Measurements from ENCODE around the gene SUGCT.
"Not testable (repeated sequence)": the region's sequence is repeated elsewhere in the genome, so short reads cannot be mapped to it uniquely, and the experiment has no call there.

The SUGCT gene

GRCh38 chr7:40200791-40201190 lies 66.0 kb downstream of the SUGCT start:
- DNase-seq (ENCODE audit: low spot score): no peak

DNA sequence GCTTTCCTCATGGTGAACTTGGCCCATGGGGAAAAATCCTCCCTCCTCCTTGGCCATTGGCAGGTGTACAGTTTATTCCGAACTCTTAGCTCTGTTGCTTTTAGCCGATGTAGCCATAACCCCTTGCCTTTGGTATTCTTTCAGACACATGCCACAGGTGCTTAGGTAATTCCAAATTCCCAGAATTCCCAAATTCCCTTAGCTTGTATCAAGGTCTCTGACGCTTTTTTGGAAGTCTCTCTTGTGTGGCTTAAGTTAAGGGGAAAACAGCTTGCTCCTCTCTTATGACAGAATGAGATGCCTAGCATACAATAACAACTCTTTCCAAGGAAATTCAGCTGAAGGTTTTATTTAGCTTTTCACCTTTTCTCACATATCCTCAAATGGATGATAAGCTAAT lies 68.0 kb downstream of the SUGCT start:
- DNase-seq (ENCODE audit: low spot score): no peak

DNA sequence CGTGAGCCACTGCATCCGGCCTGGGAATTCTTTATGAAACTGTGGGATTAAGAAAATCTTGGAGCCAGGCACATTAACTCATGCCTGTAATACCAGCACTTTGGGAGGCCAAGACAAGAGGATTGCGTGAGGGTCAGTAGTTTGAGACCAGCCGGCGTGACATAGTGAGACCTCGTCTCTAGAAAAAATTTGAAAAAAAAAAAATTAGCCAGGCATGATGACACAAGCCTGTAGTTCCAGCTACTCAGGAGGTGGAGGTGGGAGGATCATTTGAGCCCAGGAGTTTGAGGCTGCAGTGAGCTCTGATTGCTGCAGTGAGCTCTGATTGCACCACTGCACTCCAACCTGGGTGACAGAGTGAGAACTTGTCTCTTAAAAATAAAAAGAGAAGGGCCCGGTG lies 69.8 kb downstream of the SUGCT start:
- no peak for DNase-seq (ENCODE audit: low spot score)

DNA sequence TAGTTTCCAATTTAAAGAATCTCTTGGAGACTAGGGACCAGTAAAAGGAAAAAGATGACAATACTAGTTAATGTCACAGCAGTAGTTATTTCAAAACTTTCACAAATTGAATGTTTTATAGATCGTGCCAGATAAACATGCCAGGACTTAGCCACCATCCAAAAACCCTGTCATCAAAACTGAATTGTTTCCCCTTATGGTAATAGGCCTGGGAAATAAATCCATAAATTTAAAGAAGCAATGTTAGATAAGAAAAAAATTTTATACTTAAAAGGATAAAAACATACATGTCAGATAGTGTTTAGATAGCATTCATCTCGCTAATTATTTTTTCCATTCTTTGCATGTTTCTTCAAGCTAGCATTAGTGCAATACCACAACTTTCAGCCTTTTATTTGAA lies 71.2 kb downstream of the SUGCT start:
- no peak for DNase-seq (ENCODE audit: low spot score)

GRCh38 chr7:40211276-40212003 lies 76.6 kb downstream of the SUGCT start:
- DNase-seq (ENCODE audit: low spot score): no peak

DNA sequence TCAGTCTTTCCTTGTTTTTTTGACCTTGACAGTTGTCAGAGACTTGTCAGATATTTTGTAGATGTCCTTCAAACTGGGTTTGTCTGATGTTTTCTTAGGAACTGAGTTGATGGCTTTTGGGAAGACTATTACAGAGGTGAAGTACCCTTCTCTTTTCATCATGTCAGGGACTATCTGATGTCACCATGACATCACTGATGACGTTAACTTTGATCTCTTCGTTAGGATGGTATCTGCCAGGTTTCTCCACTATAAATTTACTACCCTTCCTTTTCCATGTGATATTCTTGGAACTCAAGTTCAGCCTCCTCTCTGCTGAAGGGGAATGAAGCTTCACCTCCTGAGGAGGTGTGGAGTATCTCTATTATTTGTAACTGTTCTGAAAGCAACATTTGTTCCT lies 78.5 kb downstream of the SUGCT start:
- DNase-seq (ENCODE audit: low spot score): no peak

DNA sequence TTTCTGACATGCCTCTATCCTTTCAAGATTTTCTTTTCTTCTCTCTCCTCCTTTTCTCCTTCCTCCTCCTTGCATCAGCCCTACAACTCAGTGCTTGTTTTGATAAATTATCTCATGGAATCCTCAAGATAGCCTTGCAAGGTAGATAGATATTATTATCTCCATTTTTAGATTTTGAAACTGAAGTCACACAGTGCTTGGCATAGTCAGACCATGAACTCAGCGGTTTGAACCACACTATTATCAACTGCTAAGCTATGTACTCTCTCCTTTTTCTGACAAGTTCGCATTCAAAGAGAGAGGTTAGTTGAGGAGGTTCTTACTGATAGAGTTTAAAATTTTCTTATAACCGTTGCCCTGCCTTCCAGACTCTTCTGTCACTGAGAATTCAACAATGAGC lies 79.1 kb downstream of the SUGCT start:
- DNase-seq (ENCODE audit: low spot score): no peak

GRCh38 chr7:40218612-40219011 lies 83.8 kb downstream of the SUGCT start:
- not testable (repeated sequence) for DNase-seq (ENCODE audit: low spot score)

DNA sequence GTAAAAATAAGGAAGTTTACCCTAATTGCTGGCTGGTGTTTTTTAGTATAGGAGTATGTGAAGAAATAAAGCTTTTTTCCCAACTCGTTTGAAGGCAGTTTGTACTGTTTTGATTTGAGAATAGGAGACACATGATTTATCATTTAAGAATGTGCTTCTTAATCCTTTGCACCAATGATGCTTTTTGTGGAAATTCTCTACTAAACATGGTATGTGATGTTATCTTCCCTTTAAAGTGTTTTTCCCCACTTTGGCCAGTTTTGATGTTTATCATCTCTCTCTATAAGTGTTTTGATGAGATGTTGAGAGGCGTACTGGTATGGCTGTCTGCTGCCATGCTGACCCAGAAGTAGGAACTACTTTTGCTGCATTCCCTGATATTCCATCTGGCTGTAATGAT lies 85.1 kb downstream of the SUGCT start:
- DNase-seq (ENCODE audit: low spot score): no peak

- DNase-seq (ENCODE audit: low spot score): no peak
Observed at GRCh38 chr7:40220421-40220911, 85.7 kb downstream of the SUGCT start.

- DNase-seq (ENCODE audit: low spot score): no peak
Observed at GRCh38 chr7:40221836-40222235, 87.0 kb downstream of the SUGCT start.

DNA sequence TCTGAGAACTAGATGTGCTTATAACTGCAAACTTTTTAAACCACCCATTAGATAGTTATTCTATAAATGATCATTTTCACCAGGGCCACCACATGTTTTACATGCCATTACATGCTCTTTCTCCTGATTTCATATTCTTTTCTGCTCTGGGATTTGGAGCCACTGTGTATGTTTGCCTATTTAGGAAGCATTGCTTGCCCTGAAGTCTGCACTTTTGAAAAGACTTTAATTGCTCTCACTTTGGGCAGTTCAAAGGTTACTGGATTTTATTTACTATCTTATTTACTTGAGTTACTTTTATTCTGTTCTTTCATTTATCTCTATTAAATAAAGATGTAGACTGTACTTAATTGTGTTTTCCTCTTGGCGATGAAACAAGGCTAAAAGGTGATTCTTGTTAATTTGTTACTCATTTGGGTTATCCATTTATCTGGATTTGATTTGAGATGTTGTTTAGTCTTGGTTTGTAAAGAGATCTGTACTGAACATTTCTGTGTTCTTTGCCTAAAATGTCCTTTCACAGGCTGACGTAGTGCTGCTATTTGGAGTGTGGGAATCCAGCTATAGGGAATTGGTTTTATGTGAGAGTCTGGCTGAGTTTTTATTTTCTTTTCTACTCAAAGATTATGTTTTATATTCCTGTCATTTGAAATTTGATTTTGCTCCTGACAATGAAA lies 88.8 kb downstream of the SUGCT start:
- DNase-seq (ENCODE audit: low spot score): no peak

- no peak for DNase-seq (ENCODE audit: low spot score)
Observed at GRCh38 chr7:40230101-40230500, 95.3 kb downstream of the SUGCT start.

DNA sequence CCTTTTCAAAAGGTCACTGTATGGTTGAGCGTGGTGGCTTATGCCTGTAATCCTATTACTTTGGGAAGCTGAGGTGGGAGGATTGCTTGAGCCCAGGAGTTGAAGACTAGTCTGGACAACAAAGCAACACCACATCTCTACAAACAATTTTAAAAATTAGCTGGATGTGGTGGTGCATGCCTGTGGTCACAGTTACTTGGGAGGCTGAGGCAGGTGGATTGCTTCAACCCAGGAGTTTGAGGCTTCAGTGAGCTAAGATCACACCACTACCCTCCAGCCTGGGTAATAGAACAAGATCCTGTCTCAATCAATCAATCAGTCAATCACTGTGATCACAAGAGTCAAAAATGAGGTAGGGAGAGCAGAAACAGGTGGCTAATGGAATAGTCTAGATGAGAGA lies 97.0 kb downstream of the SUGCT start:
- no peak for DNase-seq (ENCODE audit: low spot score)

- peak; percentile 82 for DNase-seq (ENCODE audit: low spot score)
Observed at GRCh38 chr7:40232242-40232893, 97.6 kb downstream of the SUGCT start.

- no peak for DNase-seq (ENCODE audit: low spot score)
Observed at GRCh38 chr7:40234046-40234445, 99.2 kb downstream of the SUGCT start.

- DNase-seq (ENCODE audit: low spot score): no peak
Observed at GRCh38 chr7:40234666-40235065, 99.9 kb downstream of the SUGCT start.

- no peak for DNase-seq (ENCODE audit: low spot score)
Observed at GRCh38 chr7:40237731-40238130, 102.9 kb downstream of the SUGCT start.

DNA sequence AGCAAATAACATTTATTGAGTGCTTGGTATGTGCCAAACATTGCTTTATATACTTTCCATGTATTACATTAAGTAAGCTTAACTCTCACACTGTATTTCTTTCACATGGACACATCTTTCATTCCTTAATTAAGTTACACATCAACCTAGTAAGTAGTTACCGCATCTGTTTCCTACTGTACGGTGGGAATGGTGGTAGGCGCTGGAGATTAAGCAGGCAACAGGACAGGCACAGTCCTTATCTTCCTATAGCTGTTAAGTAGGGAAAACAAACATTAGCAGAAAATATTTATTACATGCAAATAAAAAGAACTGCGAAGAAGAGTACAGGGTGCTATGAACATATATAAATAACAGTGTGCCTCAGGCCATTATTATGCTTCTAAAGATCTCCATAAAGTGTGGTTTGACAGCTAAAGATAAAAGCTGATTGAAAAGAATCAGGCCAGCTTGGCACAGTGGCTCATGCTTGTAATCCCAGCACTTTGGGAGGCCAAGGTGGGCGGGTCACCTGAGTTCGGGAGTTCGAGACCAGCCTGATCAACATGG lies 105.0 kb downstream of the SUGCT start:
- DNase-seq (ENCODE audit: low spot score): no peak

GRCh38 chr7:40243076-40243475 lies 108.3 kb downstream of the SUGCT start:
- no peak for DNase-seq (ENCODE audit: low spot score)

DNA sequence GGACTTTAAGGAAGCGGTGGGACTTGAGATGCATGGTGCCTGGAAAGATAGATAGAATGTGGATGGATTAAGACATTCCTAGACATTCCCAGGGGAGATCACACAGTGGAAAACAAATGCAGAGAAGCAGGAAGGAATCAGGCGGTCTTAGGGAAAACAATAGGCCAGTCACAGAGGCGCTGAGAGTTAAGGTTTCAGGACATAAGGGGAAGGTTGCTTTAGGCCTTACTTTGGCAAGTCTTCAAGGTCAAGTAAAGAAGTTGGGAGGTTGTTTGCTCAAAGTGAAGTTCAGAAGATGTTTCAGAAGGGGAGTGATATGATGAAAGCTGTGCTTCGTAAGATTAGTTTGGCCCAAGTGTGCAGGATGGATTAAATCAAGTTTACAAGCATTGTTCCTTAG lies 109.4 kb downstream of the SUGCT start:
- no peak for DNase-seq (ENCODE audit: low spot score)

DNA sequence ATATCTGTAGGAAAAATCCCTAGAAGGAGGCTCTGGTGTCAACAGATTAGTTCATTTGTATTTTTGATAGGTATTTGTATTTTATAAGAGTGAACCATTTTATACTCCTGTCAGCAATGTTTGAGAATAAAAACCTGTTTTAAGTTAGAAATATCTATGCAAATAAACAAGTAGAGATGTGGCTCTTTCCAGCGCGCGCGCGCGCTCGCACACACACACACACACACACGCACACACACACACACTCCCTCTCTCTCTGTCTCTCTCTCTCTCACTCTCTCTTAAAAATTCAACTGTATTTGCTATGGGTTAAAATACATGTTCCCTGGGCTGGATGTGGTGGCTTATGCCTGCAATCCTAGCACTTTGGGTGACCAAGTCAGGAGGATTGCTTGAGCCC lies 113.9 kb downstream of the SUGCT start:
- DNase-seq (ENCODE audit: low spot score): no peak

DNA sequence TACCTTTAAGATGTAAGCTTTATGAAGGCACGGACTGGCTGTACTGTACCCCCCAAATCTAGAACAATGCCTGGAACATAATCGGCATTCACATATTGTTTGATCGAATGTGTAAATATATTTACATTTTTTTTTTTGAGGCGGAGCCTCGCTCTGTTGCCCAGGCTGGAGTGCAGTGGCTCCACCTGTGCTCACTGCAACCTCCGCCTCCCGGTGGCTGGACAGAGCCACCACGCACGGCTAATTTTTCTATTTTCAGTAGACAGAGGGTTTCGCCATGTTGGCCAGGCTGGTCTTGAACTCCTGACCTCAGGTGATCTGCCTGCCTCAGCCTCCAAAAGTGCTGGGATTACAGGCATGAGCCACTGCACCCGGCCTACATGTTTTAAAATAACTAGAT lies 118.6 kb downstream of the SUGCT start:
- DNase-seq (ENCODE audit: low spot score): not testable (repeated sequence)

Data from SW480 (cell line).